ENCODE measurements around the gene COL11A2.

The COL11A2 gene

GRCh38 chr6:33211666-33212422 lies 19.6 kb upstream of the COL11A2 start:
- Mint-ChIP-seq H3K36me3 (ENCODE audit: low read depth) (peaks cover 53% of the 10 kb centered on the region), H3K4me3 (no peak overlapping the region), H3K27me3 (peaks cover 51% of the 10 kb centered on the region), H3K4me1 (ENCODE audit: low read depth) (peaks cover 53% of the 10 kb centered on the region), H3K27ac (no peak overlapping the region), H3K9me3 (no peaks in the 10 kb centered on the region)
- intact Hi-C loops (cut with micrococcal nuclease): no loop called here

- Mint-ChIP-seq H3K27ac (no peak overlapping the region), H3K27me3 (peaks cover 51% of the 10 kb centered on the region), H3K4me1 (ENCODE audit: low read depth) (peaks cover 57% of the 10 kb centered on the region), H3K36me3 (ENCODE audit: low read depth) (peaks cover 53% of the 10 kb centered on the region), H3K9me3 (no peaks in the 10 kb centered on the region), H3K4me3 (no peak overlapping the region)
- intact Hi-C loops (cut with micrococcal nuclease): no loop called here
Measured at GRCh38 chr6:33211136-33211535, 18.9 kb upstream of the COL11A2 start.

- Mint-ChIP-seq H3K4me3 (no peak overlapping the region), H3K27ac (peak overlapping the region; percentile 4), H3K4me1 (ENCODE audit: low read depth) (peaks cover 70% of the 10 kb centered on the region)
Measured at GRCh38 chr6:33209856-33210255, 17.6 kb upstream of the COL11A2 start.

GRCh38 chr6:33208091-33208967 lies 16.1 kb upstream of the COL11A2 start, which contains the start of gene RING1:
Gene RING1 (plus strand): TSS chr6:33208500. CDS start chr6:33208823, 323 bp downstream.
- Mint-ChIP-seq H3K4me3 (peak within 1 kb of the TSS; percentile 85), H3K27ac (peak within 1 kb of the TSS; percentile 89), H3K4me1 (ENCODE audit: low read depth) (peaks cover 74% of the 10 kb centered on the region), H3K9me3 (no peaks in the 10 kb centered on the region), H3K27me3 (peaks cover 24% of the 10 kb centered on the region), H3K36me3 (ENCODE audit: low read depth) (peaks cover 67% of the 10 kb centered on the region)
- intact Hi-C loops (cut with micrococcal nuclease): loop anchor here (1.0 kb wide), 1 partner anchor 8 kb away; the partner anchor contains the start of genes RXRB and SLC39A7

More at GRCh38 chr6:33209856-33210255, 17.6 kb upstream of the COL11A2 start:
- Mint-ChIP-seq H3K36me3 (ENCODE audit: low read depth) (peaks cover 53% of the 10 kb centered on the region), H3K9me3 (no peaks in the 10 kb centered on the region), H3K27me3 (peaks cover 38% of the 10 kb centered on the region)
- intact Hi-C loops (cut with micrococcal nuclease): no loop called here

- H3K4me3 Mint-ChIP-seq: peak overlapping the region; percentile 85
- peak overlapping the region; percentile 89 for H3K27ac Mint-ChIP-seq
- peaks cover 17% of the 10 kb centered on the region for H3K27me3 Mint-ChIP-seq
- peaks cover 73% of the 10 kb centered on the region for H3K36me3 Mint-ChIP-seq (ENCODE audit: low read depth)
- intact Hi-C loops (cut with micrococcal nuclease): loop anchor here (1.0 kb wide), 1 partner anchor 7 kb away; the partner anchor contains the start of genes RXRB and SLC39A7
- H3K4me1 Mint-ChIP-seq (ENCODE audit: low read depth): peaks cover 74% of the 10 kb centered on the region
- H3K9me3 Mint-ChIP-seq: no peaks in the 10 kb centered on the region
Measured at GRCh38 chr6:33207552-33208090, 15.4 kb upstream of the COL11A2 start.

- Mint-ChIP-seq H3K27me3 (peaks cover 11% of the 10 kb centered on the region), H3K27ac (peak overlapping the region; percentile 89), H3K9me3 (no peaks in the 10 kb centered on the region), H3K4me1 (ENCODE audit: low read depth) (peaks cover 74% of the 10 kb centered on the region), H3K36me3 (ENCODE audit: low read depth) (peaks cover 73% of the 10 kb centered on the region), H3K4me3 (peak overlapping the region; percentile 85)
- intact Hi-C loops (cut with micrococcal nuclease): no loop called here
Measured at GRCh38 chr6:33206864-33207551, 14.7 kb upstream of the COL11A2 start.

- Mint-ChIP-seq H3K27ac (peak overlapping the region; percentile 16), H3K4me1 (ENCODE audit: low read depth) (peaks cover 79% of the 10 kb centered on the region)
- intact Hi-C loops (cut with micrococcal nuclease): no loop called here
Measured at GRCh38 chr6:33206027-33206863, 14.0 kb upstream of the COL11A2 start.

GRCh38 chr6:33205191-33206026 lies 13.1 kb upstream of the COL11A2 start:
- intact Hi-C loops (cut with micrococcal nuclease): no loop called here
- Mint-ChIP-seq H3K4me3 (peak overlapping the region; percentile 81), H3K9me3 (no peaks in the 10 kb centered on the region), H3K27me3 (peaks cover 5% of the 10 kb centered on the region), H3K36me3 (ENCODE audit: low read depth) (peaks cover 73% of the 10 kb centered on the region), H3K4me1 (ENCODE audit: low read depth) (peaks cover 84% of the 10 kb centered on the region), H3K27ac (peak overlapping the region; percentile 70)

More at GRCh38 chr6:33206027-33206863, 14.0 kb upstream of the COL11A2 start:
- Mint-ChIP-seq H3K9me3 (no peaks in the 10 kb centered on the region), H3K4me3 (no peak overlapping the region), H3K36me3 (ENCODE audit: low read depth) (peaks cover 73% of the 10 kb centered on the region), H3K27me3 (peaks cover 5% of the 10 kb centered on the region)

- H3K27me3 Mint-ChIP-seq: peaks cover 5% of the 10 kb centered on the region
- H3K27ac Mint-ChIP-seq: peak within 1 kb of the TSS; percentile 70
- peaks cover 69% of the 10 kb centered on the region for H3K36me3 Mint-ChIP-seq (ENCODE audit: low read depth)
- H3K4me3 Mint-ChIP-seq: peak within 1 kb of the TSS; percentile 81
- H3K4me1 Mint-ChIP-seq (ENCODE audit: low read depth): peaks cover 76% of the 10 kb centered on the region
- no peaks in the 10 kb centered on the region for H3K9me3 Mint-ChIP-seq
- intact Hi-C loops (cut with micrococcal nuclease): no loop called here
Measured at GRCh38 chr6:33204415-33205190, 12.3 kb upstream of the COL11A2 start, which contains the start of gene HSD17B8. Gene HSD17B8 (plus strand): TSS chr6:33204655. CDS start chr6:33204669, 14 bp downstream.

- peak overlapping the region; percentile 70 for H3K27ac Mint-ChIP-seq
Measured at GRCh38 chr6:33204165-33204414, 11.8 kb upstream of the COL11A2 start.

GRCh38 chr6:33203443-33204164 lies 11.3 kb upstream of the COL11A2 start:
- Mint-ChIP-seq H3K36me3 (ENCODE audit: low read depth) (peaks cover 64% of the 10 kb centered on the region), H3K27ac (peak overlapping the region; percentile 70), H3K4me3 (no peak overlapping the region), H3K27me3 (peaks cover 5% of the 10 kb centered on the region), H3K4me1 (ENCODE audit: low read depth) (peaks cover 76% of the 10 kb centered on the region), H3K9me3 (no peaks in the 10 kb centered on the region)
- intact Hi-C loops (cut with micrococcal nuclease): no loop called here

More at GRCh38 chr6:33204165-33204414, 11.8 kb upstream of the COL11A2 start:
- intact Hi-C loops (cut with micrococcal nuclease): no loop called here
- peak overlapping the region; percentile 81 for H3K4me3 Mint-ChIP-seq
- peaks cover 5% of the 10 kb centered on the region for H3K27me3 Mint-ChIP-seq
- H3K4me1 Mint-ChIP-seq (ENCODE audit: low read depth): peaks cover 76% of the 10 kb centered on the region
- H3K9me3 Mint-ChIP-seq: no peaks in the 10 kb centered on the region
- peaks cover 64% of the 10 kb centered on the region for H3K36me3 Mint-ChIP-seq (ENCODE audit: low read depth)

Data from dendritic cell treated with granulocyte-macrophage colony-stimulating factor and Interleukin-4, amounts not matched to agents 40 ng/mL and 50 ng/mL, for 4 days (primary cell).